Neural cell (in vitro differentiated cells): ENCODE measurements around the gene ALDH3A2. TPM values are rescaled to one million over a fixed set of nuclear protein-coding genes. Genes with fewer than 3 reads are reported as not detected.

Experiments used
- H2AFZ ChIP-seq: fragments of 200-600, 300-800 bp; sonication (generic), shearing (Covaris generic); 2 replicates; pipeline ENCODE4 v1.6.0; 2014; ENCODE audit warnings: low read depth, mild to moderate bottlenecking, antibody characterized with exemption, low read length, moderate library complexity
- H3F3A ChIP-seq: fragments of 200-600 bp; shearing (Covaris generic); 2 replicates; pipeline ENCODE4 v1.6.1; 2016; ENCODE audit warnings: mild to moderate bottlenecking, moderate library complexity, mixed read lengths, antibody characterized with exemption, low read length; ENCODE audit not compliant: insufficient read depth, poor library complexity, severe bottlenecking
- H3K27ac ChIP-seq: fragments of 200-600, 300-800 bp; sonication (generic), shearing (Covaris generic); 2 replicates; pipeline ENCODE4 v1.5.1; 2014; ENCODE audit warnings: mild to moderate bottlenecking, low read length, moderate library complexity
- H3K27me3 ChIP-seq: fragments of 300-800, 200-600 bp; sonication (generic), shearing (Covaris generic); 2 replicates; pipeline ENCODE4 v1.6.0; 2014; ENCODE audit warnings: mild to moderate bottlenecking, low read depth, low read length, moderate library complexity; ENCODE audit not compliant: insufficient read depth
- H3K36me3 ChIP-seq: fragments of 300-800, 200-600 bp; sonication (generic), shearing (Covaris generic); 2 replicates; pipeline ENCODE4 v1.5.1; 2014; ENCODE audit warnings: mild to moderate bottlenecking, antibody characterized with exemption, low read length, moderate library complexity; ENCODE audit not compliant: insufficient read depth
- H3K4me2 ChIP-seq: fragments of 300-800, 200-600 bp; sonication (generic), shearing (Covaris generic); 2 replicates; pipeline ENCODE4 v1.6.0; 2014; ENCODE audit warnings: mild to moderate bottlenecking, low read length
- H3K4me3 ChIP-seq: fragments of 300-800, 200-600 bp; sonication (generic), shearing (Covaris generic); 2 replicates; pipeline ENCODE4 v1.5.1; 2014; ENCODE audit warnings: mild to moderate bottlenecking, low read length, moderate library complexity
- H3K79me2 ChIP-seq: fragments of 200-600 bp; shearing (Covaris generic); replicated peaks from 2 replicates; pipeline ENCODE4 v1.6.0; 2014; ENCODE audit warnings: mild to moderate bottlenecking, low read length, moderate library complexity; ENCODE audit not compliant: insufficient read depth
- H3K9ac ChIP-seq: fragments of 300-800, 200-600 bp; sonication (generic), shearing (Covaris generic); 2 replicates; pipeline ENCODE4 v1.6.1; 2016; ENCODE audit warnings: mild to moderate bottlenecking, low read length, mixed read lengths
- H3K9me2 ChIP-seq: fragments of 200-600 bp; shearing (Covaris generic); 2 replicates; pipeline ENCODE4 v1.6.1; 2016; ENCODE audit warnings: mild to moderate bottlenecking, low read length, mixed read lengths; ENCODE audit not compliant: insufficient read depth
- H3K9me3 ChIP-seq: fragments of 200-600, 300-800 bp; sonication (generic), shearing (Covaris generic); 2 replicates; pipeline ENCODE4 v1.6.1; 2016; ENCODE audit warnings: mild to moderate bottlenecking, mixed run types, low read length, moderate library complexity, mixed read lengths
- H4K20me1 ChIP-seq: fragments of 200-600 bp; shearing (Covaris generic); 2 replicates; pipeline ENCODE4 v1.6.1; 2016; ENCODE audit warnings: mild to moderate bottlenecking, mixed run types; ENCODE audit not compliant: insufficient read depth
- EP300 ChIP-seq: fragments of 450-650 bp; conservative IDR thresholded peaks from 2 replicates; pipeline ENCODE4 v1.6.1; 2014; ENCODE audit warnings: antibody characterized with exemption, mild to moderate bottlenecking, moderate library complexity; ENCODE audit not compliant: poor library complexity, severe bottlenecking
- EZH2 ChIP-seq: fragments of 200-600, 300-800 bp; shearing (Covaris generic), sonication (generic); IDR thresholded peaks from 2 replicates; pipeline ENCODE4 v1.6.1; 2014; ENCODE audit warnings: antibody characterized with exemption, low read length, borderline replicate concordance, mild to moderate bottlenecking; ENCODE audit not compliant: insufficient read depth, poor library complexity, severe bottlenecking
- MXI1 ChIP-seq: fragments of 450-650 bp; conservative IDR thresholded peaks from 2 replicates; pipeline ENCODE4 v1.6.1; 2014; ENCODE audit warnings: antibody characterized with exemption, mild to moderate bottlenecking; ENCODE audit not compliant: poor library complexity, severe bottlenecking
- POLR2AphosphoS5 ChIP-seq: IDR thresholded peaks from 2 replicates; pipeline ENCODE4 v1.6.1; 2012
- RAD21 ChIP-seq: fragments of 450-650 bp; conservative IDR thresholded peaks from 2 replicates; pipeline ENCODE4 v1.6.1; 2014; ENCODE audit warnings: antibody characterized with exemption, mild to moderate bottlenecking, moderate library complexity
- SMC3 ChIP-seq: fragments of 450-650 bp; conservative IDR thresholded peaks from 2 replicates; pipeline ENCODE4 v1.6.1; 2014; ENCODE audit warnings: antibody characterized with exemption, mild to moderate bottlenecking, moderate library complexity; ENCODE audit not compliant: poor library complexity
- TAF1 ChIP-seq: IDR thresholded peaks from 2 replicates; pipeline ENCODE4 v1.6.1; 2012; ENCODE audit warnings: low read depth
- polyA plus RNA-seq: library from polyadenylated mRNA; depleted of rRNA; stranded (reverse); fragments of >200 nt; gene quantifications from 2 replicates; pipeline ENCODE4 v1.2.3, GENCODE V29; 2014
- TF ChIP-seq, protein P1 (sequence below): fragments of 450-650 bp; IDR thresholded peaks from 2 replicates; pipeline ENCODE4 v1.5.1; 2014; ENCODE audit warnings: antibody characterized with exemption, mild to moderate bottlenecking, moderate library complexity; ENCODE audit not compliant: poor library complexity, severe bottlenecking
- TF ChIP-seq, protein P2 (sequence below): IDR thresholded peaks from 2 replicates; pipeline ENCODE4 v1.6.1; 2012; ENCODE audit warnings: borderline replicate concordance

Gene ALDH3A2
- polyA plus RNA-seq, 1 donor from 2014 or later, result 51.2 TPM

DNA sequence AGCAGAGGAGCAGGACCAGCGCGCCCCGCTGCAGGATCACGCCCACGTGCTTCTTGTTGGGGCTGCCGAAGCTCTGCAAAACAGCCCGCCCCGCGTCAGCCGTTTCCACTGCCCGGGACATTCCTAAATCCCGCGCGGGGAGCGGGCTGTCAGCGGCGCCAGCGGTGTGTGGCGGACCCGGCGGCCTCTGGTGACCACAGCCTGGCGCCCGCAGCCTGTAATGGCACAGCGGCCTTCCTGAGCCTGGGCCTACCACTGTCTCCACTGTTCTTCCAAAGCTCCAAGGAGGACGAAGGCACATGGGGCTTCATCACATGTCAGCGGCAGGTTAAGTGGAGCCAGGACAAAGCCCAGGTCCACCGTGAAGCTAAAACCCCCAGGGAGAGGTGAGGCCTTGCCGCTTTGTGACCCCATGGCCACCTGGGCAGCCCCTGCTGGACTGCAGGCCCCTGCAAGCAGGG is 65.4 kb downstream of the ALDH3A2 start:
- no peak overlapping the region for H3K4me2 ChIP-seq
- TF ChIP-seq, protein P1, sequence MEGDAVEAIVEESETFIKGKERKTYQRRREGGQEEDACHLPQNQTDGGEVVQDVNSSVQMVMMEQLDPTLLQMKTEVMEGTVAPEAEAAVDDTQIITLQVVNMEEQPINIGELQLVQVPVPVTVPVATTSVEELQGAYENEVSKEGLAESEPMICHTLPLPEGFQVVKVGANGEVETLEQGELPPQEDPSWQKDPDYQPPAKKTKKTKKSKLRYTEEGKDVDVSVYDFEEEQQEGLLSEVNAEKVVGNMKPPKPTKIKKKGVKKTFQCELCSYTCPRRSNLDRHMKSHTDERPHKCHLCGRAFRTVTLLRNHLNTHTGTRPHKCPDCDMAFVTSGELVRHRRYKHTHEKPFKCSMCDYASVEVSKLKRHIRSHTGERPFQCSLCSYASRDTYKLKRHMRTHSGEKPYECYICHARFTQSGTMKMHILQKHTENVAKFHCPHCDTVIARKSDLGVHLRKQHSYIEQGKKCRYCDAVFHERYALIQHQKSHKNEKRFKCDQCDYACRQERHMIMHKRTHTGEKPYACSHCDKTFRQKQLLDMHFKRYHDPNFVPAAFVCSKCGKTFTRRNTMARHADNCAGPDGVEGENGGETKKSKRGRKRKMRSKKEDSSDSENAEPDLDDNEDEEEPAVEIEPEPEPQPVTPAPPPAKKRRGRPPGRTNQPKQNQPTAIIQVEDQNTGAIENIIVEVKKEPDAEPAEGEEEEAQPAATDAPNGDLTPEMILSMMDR, result no peak
- TF ChIP-seq TAF1 (no peak), RAD21 (no peak), EP300 (no peak), MXI1 (no peak), SMC3 (no peak), POLR2AphosphoS5 (no peak), EZH2 (no peak)
- TF ChIP-seq, protein P2, sequence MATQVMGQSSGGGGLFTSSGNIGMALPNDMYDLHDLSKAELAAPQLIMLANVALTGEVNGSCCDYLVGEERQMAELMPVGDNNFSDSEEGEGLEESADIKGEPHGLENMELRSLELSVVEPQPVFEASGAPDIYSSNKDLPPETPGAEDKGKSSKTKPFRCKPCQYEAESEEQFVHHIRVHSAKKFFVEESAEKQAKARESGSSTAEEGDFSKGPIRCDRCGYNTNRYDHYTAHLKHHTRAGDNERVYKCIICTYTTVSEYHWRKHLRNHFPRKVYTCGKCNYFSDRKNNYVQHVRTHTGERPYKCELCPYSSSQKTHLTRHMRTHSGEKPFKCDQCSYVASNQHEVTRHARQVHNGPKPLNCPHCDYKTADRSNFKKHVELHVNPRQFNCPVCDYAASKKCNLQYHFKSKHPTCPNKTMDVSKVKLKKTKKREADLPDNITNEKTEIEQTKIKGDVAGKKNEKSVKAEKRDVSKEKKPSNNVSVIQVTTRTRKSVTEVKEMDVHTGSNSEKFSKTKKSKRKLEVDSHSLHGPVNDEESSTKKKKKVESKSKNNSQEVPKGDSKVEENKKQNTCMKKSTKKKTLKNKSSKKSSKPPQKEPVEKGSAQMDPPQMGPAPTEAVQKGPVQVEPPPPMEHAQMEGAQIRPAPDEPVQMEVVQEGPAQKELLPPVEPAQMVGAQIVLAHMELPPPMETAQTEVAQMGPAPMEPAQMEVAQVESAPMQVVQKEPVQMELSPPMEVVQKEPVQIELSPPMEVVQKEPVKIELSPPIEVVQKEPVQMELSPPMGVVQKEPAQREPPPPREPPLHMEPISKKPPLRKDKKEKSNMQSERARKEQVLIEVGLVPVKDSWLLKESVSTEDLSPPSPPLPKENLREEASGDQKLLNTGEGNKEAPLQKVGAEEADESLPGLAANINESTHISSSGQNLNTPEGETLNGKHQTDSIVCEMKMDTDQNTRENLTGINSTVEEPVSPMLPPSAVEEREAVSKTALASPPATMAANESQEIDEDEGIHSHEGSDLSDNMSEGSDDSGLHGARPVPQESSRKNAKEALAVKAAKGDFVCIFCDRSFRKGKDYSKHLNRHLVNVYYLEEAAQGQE, result no peak
- no peaks in the 10 kb centered on the region for H3K9me3 ChIP-seq
- H2AFZ ChIP-seq, result no peak overlapping the region
- no peaks in the 10 kb centered on the region for H3K9me2 ChIP-seq
- H3K4me3 ChIP-seq, result no peak overlapping the region
- no peak overlapping the region for H3K9ac ChIP-seq
- H3K27me3 ChIP-seq, result no peaks in the 10 kb centered on the region
- no peaks in the 10 kb centered on the region for H4K20me1 ChIP-seq
- H3F3A ChIP-seq, result no peaks in the 10 kb centered on the region
- H3K79me2 ChIP-seq, result no peaks in the 10 kb centered on the region
- no peak overlapping the region for H3K27ac ChIP-seq
- no peaks in the 10 kb centered on the region for H3K36me3 ChIP-seq

DNA sequence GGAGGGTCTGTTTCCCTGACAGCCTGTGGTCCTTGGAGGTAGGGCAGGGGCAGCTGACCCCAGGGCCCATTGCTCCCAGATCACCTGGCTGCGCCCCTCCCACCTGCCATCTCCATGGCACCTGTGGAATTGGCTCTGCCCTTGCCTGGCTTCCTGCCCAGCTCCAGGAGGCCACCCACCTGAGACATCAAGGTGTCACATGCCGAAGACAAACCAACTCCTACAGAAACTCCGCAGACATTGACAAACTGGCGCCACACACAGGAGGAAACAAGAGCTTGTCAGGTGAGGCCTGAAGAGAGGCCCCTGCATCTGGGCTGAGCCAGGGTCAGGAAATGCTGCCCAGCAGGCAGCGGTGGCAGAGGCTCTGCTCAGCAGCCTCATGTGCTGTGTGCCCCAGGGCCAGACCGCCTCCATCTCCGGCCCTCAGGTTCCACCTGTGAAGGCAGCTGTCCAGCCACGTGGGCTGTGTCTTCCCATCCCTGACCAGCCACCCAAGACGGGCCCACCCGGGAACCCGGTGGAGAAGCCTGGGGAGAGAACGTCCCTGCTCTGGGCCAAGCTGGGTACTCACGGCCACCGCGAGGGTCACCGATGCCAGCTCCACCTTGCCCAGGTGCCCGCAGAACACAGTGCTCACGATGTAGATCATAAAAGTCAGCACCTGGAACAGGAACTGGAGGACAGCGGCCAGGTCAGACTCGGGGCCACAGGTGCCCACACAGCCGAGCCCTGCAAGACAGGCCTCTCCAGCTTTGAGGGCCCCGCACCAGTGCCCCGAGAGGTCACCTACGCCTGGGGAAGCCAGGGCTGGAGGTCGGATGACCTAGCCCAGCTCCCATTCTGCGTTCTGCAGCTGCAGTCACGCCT is 66.2 kb downstream of the ALDH3A2 start:
- no peaks in the 10 kb centered on the region for H3K79me2 ChIP-seq
- H3K9ac ChIP-seq, result no peak overlapping the region
- H2AFZ ChIP-seq, result no peak overlapping the region
- H3F3A ChIP-seq, result no peaks in the 10 kb centered on the region
- TF ChIP-seq, protein P1, result no peak
- no peak for TF ChIP-seq TAF1
- no peak for TF ChIP-seq EZH2
- TF ChIP-seq SMC3, result no peak
- TF ChIP-seq, protein P2, result no peak
- no peak for TF ChIP-seq EP300
- no peak for TF ChIP-seq POLR2AphosphoS5
- H3K36me3 ChIP-seq, result no peaks in the 10 kb centered on the region
- no peaks in the 10 kb centered on the region for H3K9me2 ChIP-seq
- no peaks in the 10 kb centered on the region for H3K9me3 ChIP-seq
- H3K27ac ChIP-seq, result no peak overlapping the region
- H3K4me2 ChIP-seq, result no peak overlapping the region
- no peaks in the 10 kb centered on the region for H3K27me3 ChIP-seq
- H3K4me3 ChIP-seq, result no peak overlapping the region
- H4K20me1 ChIP-seq, result no peaks in the 10 kb centered on the region
